RWPE2 (cell line): ENCODE measurements around the gene KIRREL3.

Source experiments
- ATAC-seq: fragments of 200-7000 bp; cut with Tn5 transposase; 3 replicates; pipeline ENCODE4 v1.9.1; 2021; ENCODE audit warnings: low read depth
- DNase-seq: peaks from one replicate; pipeline ENCODE4 v3.0.0-alpha.2; 2020; ENCODE audit warnings: low spot score
- H3K27ac ChIP-seq: fragments of 450-650 bp; 2 replicates; pipeline ENCODE4 v1.5.1; 2017; ENCODE audit warnings: mild to moderate bottlenecking; ENCODE audit not compliant: poor library complexity, severe bottlenecking
- H3K27me3 ChIP-seq: fragments of 250-450 bp; sonication (Bioruptor Pico); 2 replicates; pipeline ENCODE4 v1.5.1; 2021; ENCODE audit warnings: mild to moderate bottlenecking, moderate library complexity; ENCODE audit not compliant: insufficient read depth, poor library complexity, severe bottlenecking
- H3K36me3 ChIP-seq: fragments of 250-450 bp; sonication (Bioruptor Pico); 2 replicates; pipeline ENCODE4 v1.5.1; 2020; ENCODE audit warnings: low read depth, mild to moderate bottlenecking, moderate library complexity
- H3K4me1 ChIP-seq: fragments of 250-450 bp; sonication (Bioruptor Pico); 2 replicates; pipeline ENCODE4 v1.5.1; 2021; ENCODE audit warnings: mild to moderate bottlenecking, moderate library complexity; ENCODE audit not compliant: insufficient read depth, poor library complexity, severe bottlenecking
- H3K4me3 ChIP-seq: fragments of 250-450 bp; sonication (Bioruptor Pico); 2 replicates; pipeline ENCODE4 v1.5.1; 2021; ENCODE audit warnings: mild to moderate bottlenecking, moderate library complexity; ENCODE audit not compliant: severe bottlenecking
- H3K9me3 ChIP-seq: fragments of 250-450 bp; sonication (Bioruptor Pico); 2 replicates; pipeline ENCODE4 v1.5.1; 2021; ENCODE audit warnings: mild to moderate bottlenecking, moderate library complexity; ENCODE audit not compliant: severe bottlenecking
- CTCF ChIP-seq: fragments of 450-650 bp; IDR thresholded peaks from one replicate; pipeline ENCODE4 v1.5.1; 2017; ENCODE audit warnings: mild to moderate bottlenecking, moderate library complexity; ENCODE audit not compliant: poor library complexity, severe bottlenecking

The KIRREL3 gene

DNA sequence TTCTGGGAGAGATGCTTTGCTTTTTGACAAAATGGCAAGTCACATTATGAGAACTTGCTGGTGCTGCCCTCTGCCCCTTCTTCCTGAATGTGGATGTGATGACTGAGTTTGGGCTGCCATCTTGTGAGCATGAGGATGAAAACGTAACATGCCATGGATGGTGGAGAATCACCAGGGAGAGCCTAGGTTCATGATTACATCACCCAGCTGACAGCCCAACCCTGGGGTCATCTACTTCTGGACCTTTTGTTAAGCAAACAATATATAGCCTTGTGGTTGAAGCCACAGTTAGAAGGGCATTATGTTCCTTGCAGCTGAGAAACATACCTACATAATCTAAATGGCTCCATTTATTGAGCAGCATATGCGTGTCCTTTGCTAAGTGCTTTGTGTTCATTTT lies 321.5 kb downstream of the KIRREL3 start:
- Histone ChIP-seq H3K9me3 (no peaks in the 10 kb centered on the region), H3K36me3 (no peaks in the 10 kb centered on the region), H3K4me3 (no peak overlapping the region), H3K4me1 (no peaks in the 10 kb centered on the region), H3K27ac (no peak overlapping the region), H3K27me3 (no peaks in the 10 kb centered on the region)
- ATAC-seq = no peak
- TF ChIP-seq CTCF = no peak
- DNase-seq = no peak

- Histone ChIP-seq H3K27me3 (no peaks in the 10 kb centered on the region), H3K9me3 (no peaks in the 10 kb centered on the region), H3K4me1 (no peaks in the 10 kb centered on the region), H3K36me3 (no peaks in the 10 kb centered on the region), H3K27ac (no peak overlapping the region), H3K4me3 (no peak overlapping the region)
- no peak for ATAC-seq
- no peak for TF ChIP-seq CTCF
- no peak for DNase-seq
Measured at GRCh38 chr11:126676536-126676935, 324.0 kb downstream of the KIRREL3 start.

DNA sequence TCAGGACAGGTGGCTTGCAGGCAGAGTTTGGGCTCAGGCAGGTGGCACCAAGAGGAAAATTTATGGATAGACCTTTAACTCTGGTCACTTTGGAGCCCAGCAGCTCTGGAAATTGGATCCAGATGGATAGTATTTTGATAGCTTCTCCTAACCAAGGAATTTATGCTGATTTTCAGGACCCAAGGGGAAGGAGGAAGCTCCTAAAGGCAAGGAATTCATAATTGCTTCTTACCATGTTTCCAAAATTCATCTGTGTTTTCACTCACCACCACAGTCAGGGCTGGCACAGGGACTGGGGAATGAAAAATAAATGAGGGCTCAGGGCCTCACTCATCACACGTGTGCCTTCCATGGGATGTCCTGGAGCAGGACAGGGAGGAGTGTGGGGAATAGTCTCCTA lies 327.3 kb downstream of the KIRREL3 start:
- Histone ChIP-seq H3K4me3 (no peak overlapping the region), H3K4me1 (no peaks in the 10 kb centered on the region), H3K36me3 (no peaks in the 10 kb centered on the region), H3K27me3 (peaks cover 3% of the 10 kb centered on the region), H3K27ac (no peak overlapping the region), H3K9me3 (no peaks in the 10 kb centered on the region)
- DNase-seq (no peak), ATAC-seq (no peak)
- no peak for TF ChIP-seq CTCF

DNA sequence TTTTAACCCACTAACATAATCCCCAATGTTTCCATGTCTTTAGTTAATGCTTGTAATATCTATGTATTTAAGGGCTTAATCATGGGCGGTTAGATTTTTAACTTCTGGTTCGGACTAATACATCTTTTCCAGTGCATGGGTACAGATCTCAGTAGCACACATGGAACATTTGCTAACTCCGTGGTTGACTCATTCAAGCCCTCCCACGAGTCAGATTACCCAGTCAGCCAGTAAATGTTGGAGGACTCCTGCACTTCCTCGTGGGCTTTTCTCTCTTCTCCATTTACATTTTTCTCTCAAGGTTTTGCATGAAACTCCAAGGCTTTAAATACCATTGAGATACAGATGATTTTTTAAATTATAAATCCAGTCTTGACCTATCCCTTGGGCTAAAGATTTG lies 331.2 kb downstream of the KIRREL3 start:
- no peak; the same call in 2 of the 3 replicates for ATAC-seq
- DNase-seq = no peak
- Histone ChIP-seq H3K36me3 (no peaks in the 10 kb centered on the region), H3K27me3 (peaks cover 5% of the 10 kb centered on the region), H3K4me1 (no peaks in the 10 kb centered on the region), H3K27ac (no peak overlapping the region), H3K4me3 (no peak overlapping the region), H3K9me3 (no peaks in the 10 kb centered on the region)
- TF ChIP-seq CTCF = no peak

DNA sequence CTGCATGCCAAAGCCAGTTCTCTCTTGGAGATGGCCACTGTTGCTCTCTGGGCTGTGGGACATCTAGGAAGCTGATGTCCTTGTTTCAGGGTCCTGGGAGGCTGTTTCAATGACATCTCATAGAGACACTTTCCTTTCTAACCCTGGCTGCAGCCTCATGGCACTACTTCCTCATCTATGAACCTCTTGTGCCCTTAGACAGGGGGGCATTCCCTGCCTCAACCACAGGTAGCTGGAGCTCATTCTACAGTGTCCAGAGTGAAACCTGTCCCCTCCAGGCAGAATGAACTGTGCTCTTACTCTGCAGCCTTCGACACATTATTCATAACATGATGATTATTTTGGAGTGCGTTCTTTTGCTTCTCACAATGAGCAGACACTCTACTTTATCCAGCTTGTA lies 335.9 kb downstream of the KIRREL3 start:
- peaks cover 3% of the 10 kb centered on the region for H3K27me3 ChIP-seq
- no peak overlapping the region for H3K4me3 ChIP-seq
- no peaks in the 10 kb centered on the region for H3K36me3 ChIP-seq
- no peak for TF ChIP-seq CTCF
- no peaks in the 10 kb centered on the region for H3K9me3 ChIP-seq
- H3K4me1 ChIP-seq = no peaks in the 10 kb centered on the region
- no peak for DNase-seq
- no peak overlapping the region for H3K27ac ChIP-seq
- no peak for ATAC-seq
